Upper lobe of right lung (tissue), 1 donor: ENCODE data around the gene RREB1. TPM values are rescaled to one million over a fixed set of nuclear protein-coding genes. Genes with fewer than 3 reads are reported as not detected.
"Not testable (repeated sequence)": the region's sequence is repeated elsewhere in the genome, so short reads cannot be mapped to it uniquely, and the experiment has no call there.

Experiments
- ATAC-seq: fragments of 200-7000 bp; cut with Tn5 transposase; one replicate; pipeline ENCODE4 v1.9.1; 2020; ENCODE audit warnings: mild to moderate bottlenecking, moderate library complexity
- DNase-seq: peaks from one replicate; pipeline ENCODE4 v3.0.0-alpha.2; 2020
- H3K27ac ChIP-seq: fragments of 200-600 bp; one replicate; pipeline ENCODE4 v1.8.0; 2022
- H3K27me3 ChIP-seq: fragments of 200-600 bp; one replicate; pipeline ENCODE4 v1.8.0; 2022; ENCODE audit warnings: mild to moderate bottlenecking
- H3K36me3 ChIP-seq: fragments of 200-600 bp; one replicate; pipeline ENCODE4 v1.8.0; 2022
- H3K4me1 ChIP-seq: fragments of 200-600 bp; one replicate; pipeline ENCODE4 v1.8.0; 2022
- H3K4me3 ChIP-seq: fragments of 200-600 bp; one replicate; pipeline ENCODE4 v1.8.0; 2022; ENCODE audit warnings: mild to moderate bottlenecking
- H3K9me3 ChIP-seq: fragments of 200-600 bp; one replicate; pipeline ENCODE4 v1.8.0; 2022
- intact Hi-C: fragments of 100-400 bp; cut with DNase I; formaldehyde crosslinking; loops from one replicate; pipeline ENCODE4 v1.11.0; 2022
- total RNA-seq: library from RNA; stranded (reverse); fragmentation: NEBNext Ultra II Directional; extraction: Animal tissue kit (Norgen Biotek cat#: 25700); gene quantifications from one replicate; pipeline ENCODE4 v1.2.1, GENCODE V29; 2021
- TF ChIP-seq, protein P1 (sequence below): fragments of 200-600 bp; IDR thresholded peaks from one replicate; pipeline ENCODE4 v1.8.0; 2022; ENCODE audit warnings: antibody characterized with exemption
- donor health status: DM: no; HTN: yes; CAD: no; lungs with severe emphysema.

RREB1 gene
- total RNA-seq, 1 donor from 2014 or later: 60.2 TPM

DNA sequence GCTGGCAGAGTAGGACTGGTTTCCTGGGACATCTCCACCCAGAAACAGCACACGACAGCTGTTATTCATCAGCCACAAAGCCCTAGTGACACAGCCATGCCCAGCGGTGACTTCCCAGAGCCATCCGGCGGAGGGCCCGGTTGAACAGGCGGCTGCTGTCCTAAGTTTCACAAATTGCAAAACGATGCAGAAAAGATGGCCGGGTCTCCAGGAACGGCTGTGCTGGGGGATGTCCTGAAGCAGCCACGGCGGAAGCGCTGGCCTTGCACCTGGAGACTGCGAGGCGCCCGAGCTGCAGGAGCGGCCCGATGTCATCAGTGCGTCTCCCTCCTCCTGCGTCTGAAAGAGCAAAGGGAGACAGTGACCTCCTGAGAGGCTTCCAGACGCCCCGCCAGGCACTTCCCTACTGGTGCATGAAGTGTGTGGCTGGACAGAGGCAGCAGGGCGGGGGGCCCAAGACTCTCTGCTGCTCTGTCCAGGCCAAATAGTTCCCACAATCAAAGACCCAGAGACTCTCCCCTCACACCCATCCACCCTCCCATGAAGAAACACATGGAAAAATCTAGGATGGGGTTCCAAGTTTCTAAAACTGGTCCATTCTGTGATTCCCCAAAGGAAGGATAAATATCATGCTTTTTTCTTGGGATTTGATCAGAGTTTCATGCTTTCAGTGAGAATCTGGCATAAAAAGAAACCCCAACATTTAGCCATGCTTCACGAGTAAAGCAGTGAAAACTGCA, 161.2 kb downstream of the RREB1 start:
- DNase-seq: no peak
- Histone ChIP-seq H3K27ac (no peak overlapping the region), H3K4me3 (no peak overlapping the region), H3K36me3 (no peaks in the 10 kb centered on the region), H3K9me3 (no peaks in the 10 kb centered on the region), H3K27me3 (no peaks in the 10 kb centered on the region), H3K4me1 (no peaks in the 10 kb centered on the region)
- TF ChIP-seq, protein P1, sequence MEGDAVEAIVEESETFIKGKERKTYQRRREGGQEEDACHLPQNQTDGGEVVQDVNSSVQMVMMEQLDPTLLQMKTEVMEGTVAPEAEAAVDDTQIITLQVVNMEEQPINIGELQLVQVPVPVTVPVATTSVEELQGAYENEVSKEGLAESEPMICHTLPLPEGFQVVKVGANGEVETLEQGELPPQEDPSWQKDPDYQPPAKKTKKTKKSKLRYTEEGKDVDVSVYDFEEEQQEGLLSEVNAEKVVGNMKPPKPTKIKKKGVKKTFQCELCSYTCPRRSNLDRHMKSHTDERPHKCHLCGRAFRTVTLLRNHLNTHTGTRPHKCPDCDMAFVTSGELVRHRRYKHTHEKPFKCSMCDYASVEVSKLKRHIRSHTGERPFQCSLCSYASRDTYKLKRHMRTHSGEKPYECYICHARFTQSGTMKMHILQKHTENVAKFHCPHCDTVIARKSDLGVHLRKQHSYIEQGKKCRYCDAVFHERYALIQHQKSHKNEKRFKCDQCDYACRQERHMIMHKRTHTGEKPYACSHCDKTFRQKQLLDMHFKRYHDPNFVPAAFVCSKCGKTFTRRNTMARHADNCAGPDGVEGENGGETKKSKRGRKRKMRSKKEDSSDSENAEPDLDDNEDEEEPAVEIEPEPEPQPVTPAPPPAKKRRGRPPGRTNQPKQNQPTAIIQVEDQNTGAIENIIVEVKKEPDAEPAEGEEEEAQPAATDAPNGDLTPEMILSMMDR: no peak
- intact Hi-C loops: no loop called here
- no peak for ATAC-seq

DNA sequence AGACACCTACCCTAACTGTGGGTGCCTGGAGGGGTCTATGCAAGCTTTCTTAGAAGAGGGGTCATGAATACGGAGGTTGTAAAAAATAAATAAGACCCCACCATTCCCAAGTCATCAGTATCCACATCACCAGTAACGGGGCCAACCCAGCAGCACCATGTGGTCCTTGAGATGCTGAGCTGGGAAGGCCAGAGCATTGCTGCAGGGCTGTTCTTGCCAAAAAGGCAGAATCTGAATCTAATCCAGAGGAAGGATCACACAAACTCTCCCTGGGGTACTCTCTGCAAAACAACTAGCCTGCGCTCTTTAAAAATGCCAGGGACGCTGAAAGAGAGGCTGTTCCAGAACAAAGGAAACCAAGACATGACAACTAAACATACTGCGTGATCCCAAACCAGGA, 162.1 kb downstream of the RREB1 start:
- ATAC-seq (no peak), DNase-seq (no peak)
- TF ChIP-seq, protein P1: no peak
- Histone ChIP-seq H3K4me1 (no peaks in the 10 kb centered on the region), H3K27ac (no peak overlapping the region), H3K27me3 (no peaks in the 10 kb centered on the region), H3K36me3 (no peaks in the 10 kb centered on the region), H3K4me3 (no peak overlapping the region), H3K9me3 (no peaks in the 10 kb centered on the region)
- intact Hi-C loops: no loop called here

DNA sequence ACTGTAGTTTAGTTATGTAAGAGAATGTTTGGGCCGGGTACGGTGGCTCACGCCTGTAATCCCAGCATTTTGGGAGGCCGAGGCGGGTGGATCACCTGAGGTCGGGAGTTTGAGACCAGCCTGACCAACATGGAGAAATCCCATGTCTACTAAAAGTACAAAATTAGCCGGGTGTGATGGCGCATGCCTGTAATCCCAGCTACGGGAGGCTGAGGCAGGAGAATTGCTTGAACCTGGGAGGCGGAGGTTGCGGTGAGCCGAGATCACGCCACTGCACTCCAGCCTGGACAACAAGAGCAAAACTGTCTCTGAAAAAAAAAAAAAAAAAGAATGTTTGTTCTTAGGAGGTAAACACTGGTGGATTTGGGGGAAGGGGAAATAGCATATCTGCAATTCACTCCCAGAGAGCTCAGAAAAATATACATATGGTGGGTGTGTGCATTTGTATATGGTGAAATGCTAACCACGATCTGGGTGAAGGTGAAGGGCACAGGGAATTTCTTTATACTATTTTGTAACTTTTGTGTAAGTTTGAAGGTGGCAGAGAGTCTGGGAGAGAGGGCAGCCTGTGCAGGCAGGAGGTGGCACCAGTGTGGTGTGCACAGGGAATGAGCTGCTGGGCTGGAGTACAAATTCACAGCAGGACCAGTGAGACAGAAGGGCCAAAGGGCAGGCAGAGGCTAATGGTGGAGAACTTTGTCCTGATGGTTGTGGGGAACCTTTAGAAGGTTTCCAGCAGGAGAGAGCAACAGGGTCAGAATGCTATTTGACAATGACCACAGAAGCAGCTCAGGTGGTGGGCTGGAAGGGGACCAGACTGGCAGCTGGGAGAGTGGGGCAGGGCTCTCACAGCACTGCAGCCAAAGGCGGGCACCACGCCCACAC, 162.8 kb downstream of the RREB1 start:
- Histone ChIP-seq H3K4me3 (no peak overlapping the region), H3K27me3 (no peaks in the 10 kb centered on the region), H3K4me1 (no peaks in the 10 kb centered on the region), H3K27ac (no peak overlapping the region), H3K9me3 (no peaks in the 10 kb centered on the region), H3K36me3 (no peaks in the 10 kb centered on the region)
- DNase-seq (no peak), ATAC-seq (peak; percentile 69)
- TF ChIP-seq, protein P1: no peak
- intact Hi-C loops: no loop called here

DNA sequence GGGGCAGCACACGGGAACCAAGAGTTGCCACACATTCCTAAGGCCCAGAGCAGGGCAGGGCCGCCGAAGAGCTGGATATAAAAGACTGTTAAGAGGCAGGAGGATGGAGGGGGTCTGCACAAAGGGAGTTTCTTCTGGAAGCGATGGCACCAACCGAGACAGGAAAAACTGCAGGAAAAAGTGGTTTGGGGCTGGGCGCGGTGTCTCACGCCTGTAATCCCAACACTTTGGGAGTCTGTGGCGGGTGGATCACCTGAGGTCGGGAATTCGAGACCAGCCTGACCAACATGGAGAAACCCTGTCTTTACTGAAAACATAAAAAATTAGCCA, 163.4 kb downstream of the RREB1 start:
- no peak overlapping the region for H3K27ac ChIP-seq
- intact Hi-C loops: no loop called here
- no peaks in the 10 kb centered on the region for H3K4me1 ChIP-seq
- TF ChIP-seq, protein P1: no peak
- no peak overlapping the region for H3K4me3 ChIP-seq
- no peaks in the 10 kb centered on the region for H3K36me3 ChIP-seq
- no peak for ATAC-seq
- H3K27me3 ChIP-seq: no peaks in the 10 kb centered on the region
- DNase-seq: no peak
- H3K9me3 ChIP-seq: no peaks in the 10 kb centered on the region

DNA sequence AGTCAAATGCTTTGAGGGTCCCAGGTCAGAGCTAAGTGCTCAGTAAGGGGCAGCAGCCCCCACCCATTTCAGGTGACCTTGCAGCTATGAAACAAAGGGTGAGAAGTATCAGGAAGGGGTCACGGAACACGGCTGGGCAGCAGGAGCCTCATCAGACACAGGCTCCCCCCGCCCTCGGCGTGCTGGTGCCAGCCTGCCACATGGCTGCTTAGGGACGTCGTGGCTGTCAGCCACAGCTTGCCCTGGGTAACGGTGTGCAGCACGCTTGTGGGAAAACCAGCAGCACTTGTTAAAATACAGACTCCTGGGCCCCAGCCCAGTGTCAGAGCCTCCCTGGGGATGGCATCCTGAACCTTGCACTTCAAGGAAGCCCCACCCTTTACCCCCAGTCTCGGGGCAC, 165.9 kb downstream of the RREB1 start:
- no peaks in the 10 kb centered on the region for H3K9me3 ChIP-seq
- no peak overlapping the region for H3K27ac ChIP-seq
- H3K27me3 ChIP-seq: no peaks in the 10 kb centered on the region
- TF ChIP-seq, protein P1: no peak
- no peaks in the 10 kb centered on the region for H3K36me3 ChIP-seq
- intact Hi-C loops: no loop called here
- no peak overlapping the region for H3K4me3 ChIP-seq
- no peaks in the 10 kb centered on the region for H3K4me1 ChIP-seq
- DNase-seq (no peak), ATAC-seq (no peak)

DNA sequence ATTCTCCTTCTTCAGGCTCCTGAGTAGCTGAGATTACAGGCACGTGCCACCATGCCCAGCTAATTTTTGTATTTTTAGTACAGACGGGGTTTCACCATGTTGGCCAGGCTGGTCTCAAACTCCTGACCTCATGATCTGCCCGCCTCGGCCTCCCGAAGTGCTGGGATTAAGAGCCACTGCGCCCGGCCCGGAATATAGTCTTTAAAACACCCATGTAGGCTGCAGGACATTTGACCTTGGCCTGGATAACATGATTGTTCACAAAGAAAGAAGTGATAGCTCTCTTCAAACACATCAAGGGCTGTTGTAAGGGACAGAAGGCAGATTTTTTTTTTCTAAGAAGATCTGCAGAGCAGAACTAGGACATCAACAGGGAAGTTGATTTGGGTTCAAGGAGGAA, 166.8 kb downstream of the RREB1 start:
- H3K36me3 ChIP-seq, H3K4me1 ChIP-seq, intact Hi-C loops, H3K9me3 ChIP-seq, H3K27ac ChIP-seq, H3K27me3 ChIP-seq, ATAC-seq, H3K4me3 ChIP-seq, DNase-seq: not testable (repeated sequence)
